NCI-H446 (cell line): ENCODE results near the gene TUFT1.
A peak's percentile ranks its signal among the peaks of the same experiment; 100 is the strongest.

Experiments used
- DNase-seq, 2 experiments: peaks; one replicate each; lab custom pipeline; 2025; lab: John Stamatoyannopoulos, UW

Gene TUFT1

GRCh38 chr1:151540021-151540981 is at the start of gene TUFT1:
Gene TUFT1, plus strand, starts transcription at chr1:151540309. Its CDS starts 58 bp downstream, at chr1:151540367.
- peak; percentile 86 to 94 for DNase-seq

GRCh38 chr1:151491641-151492040 is 48.5 kb upstream of the TUFT1 start:
- no peak for DNase-seq

- no peak for DNase-seq
Measured at GRCh38 chr1:151492120-151492519, 48.0 kb upstream of the TUFT1 start.

GRCh38 chr1:151493042-151493441 is 47.1 kb upstream of the TUFT1 start:
- DNase-seq = no peak

- DNase-seq = peak; percentile 25 to 71
Measured at GRCh38 chr1:151494741-151495281, 45.3 kb upstream of the TUFT1 start.

GRCh38 chr1:151495316-151495715 is 44.8 kb upstream of the TUFT1 start:
- DNase-seq = no peak

GRCh38 chr1:151499365-151499764 is 40.7 kb upstream of the TUFT1 start:
- no peak for DNase-seq

GRCh38 chr1:151499930-151500329 is 40.2 kb upstream of the TUFT1 start:
- no peak for DNase-seq

GRCh38 chr1:151501474-151501873 is 38.6 kb upstream of the TUFT1 start:
- no peak for DNase-seq

GRCh38 chr1:151502035-151502700 is 37.9 kb upstream of the TUFT1 start:
- no peak for DNase-seq

GRCh38 chr1:151502859-151503780 is 37.0 kb upstream of the TUFT1 start:
- no peak for DNase-seq

- DNase-seq = no peak
Measured at GRCh38 chr1:151504252-151504651, 35.9 kb upstream of the TUFT1 start.

- DNase-seq = no peak
Measured at GRCh38 chr1:151504759-151505158, 35.4 kb upstream of the TUFT1 start.

GRCh38 chr1:151508833-151509232 is 31.3 kb upstream of the TUFT1 start:
- no peak for DNase-seq

GRCh38 chr1:151509350-151510019 is 30.6 kb upstream of the TUFT1 start:
- DNase-seq = no peak

- no peak for DNase-seq
Measured at GRCh38 chr1:151510020-151510405, 30.1 kb upstream of the TUFT1 start.

GRCh38 chr1:151510614-151510956 is 29.5 kb upstream of the TUFT1 start:
- DNase-seq = no peak

GRCh38 chr1:151510957-151511635 is 29.0 kb upstream of the TUFT1 start, which contains the start of gene CGN:
Gene CGN, plus strand, starts transcription at chr1:151511387. Its CDS starts 7,133 bp downstream, at chr1:151518520.
- DNase-seq = peak; percentile 89 to 98

- DNase-seq = peak; percentile 49 to 57
Measured at GRCh38 chr1:151511636-151512215, 28.4 kb upstream of the TUFT1 start.

GRCh38 chr1:151512326-151512725 is 27.8 kb upstream of the TUFT1 start:
- DNase-seq = no peak
